ENCODE data around the gene CCDC40.

- TF ChIP-seq, protein P1, sequence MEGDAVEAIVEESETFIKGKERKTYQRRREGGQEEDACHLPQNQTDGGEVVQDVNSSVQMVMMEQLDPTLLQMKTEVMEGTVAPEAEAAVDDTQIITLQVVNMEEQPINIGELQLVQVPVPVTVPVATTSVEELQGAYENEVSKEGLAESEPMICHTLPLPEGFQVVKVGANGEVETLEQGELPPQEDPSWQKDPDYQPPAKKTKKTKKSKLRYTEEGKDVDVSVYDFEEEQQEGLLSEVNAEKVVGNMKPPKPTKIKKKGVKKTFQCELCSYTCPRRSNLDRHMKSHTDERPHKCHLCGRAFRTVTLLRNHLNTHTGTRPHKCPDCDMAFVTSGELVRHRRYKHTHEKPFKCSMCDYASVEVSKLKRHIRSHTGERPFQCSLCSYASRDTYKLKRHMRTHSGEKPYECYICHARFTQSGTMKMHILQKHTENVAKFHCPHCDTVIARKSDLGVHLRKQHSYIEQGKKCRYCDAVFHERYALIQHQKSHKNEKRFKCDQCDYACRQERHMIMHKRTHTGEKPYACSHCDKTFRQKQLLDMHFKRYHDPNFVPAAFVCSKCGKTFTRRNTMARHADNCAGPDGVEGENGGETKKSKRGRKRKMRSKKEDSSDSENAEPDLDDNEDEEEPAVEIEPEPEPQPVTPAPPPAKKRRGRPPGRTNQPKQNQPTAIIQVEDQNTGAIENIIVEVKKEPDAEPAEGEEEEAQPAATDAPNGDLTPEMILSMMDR (IDR thresholded peaks at IDR 0.05) = no peak
- TF ChIP-seq EZH2phosphoT487 (IDR thresholded peaks at IDR 0.05) = no peak
- no peak for TF ChIP-seq EZH2 (IDR thresholded peaks at IDR 0.05)
These were observed 71.9 kb downstream of the CCDC40 start for GRCh38 chr17:80108036-80108971.
